Mucosa of descending colon (tissue), 3 donors: Measurements from ENCODE around the gene PMFBP1. TPM values are rescaled to one million over a fixed set of nuclear protein-coding genes. Genes with fewer than 3 reads are reported as not detected.

Experiments
- ATAC-seq: fragments of 200-7000 bp; cut with Tn5 transposase; one replicate; pipeline ENCODE4 v1.9.1; 2020; ENCODE audit warnings: mild to moderate bottlenecking, moderate library complexity
- DNase-seq, 3 donors: peaks; one replicate each; pipeline ENCODE4 v3.0.0-alpha.2; 2020
- H3K36me3 ChIP-seq: fragments of 200-600 bp; one replicate; pipeline ENCODE4 v1.8.0; 2021; ENCODE audit warnings: low read depth, mild to moderate bottlenecking
- H3K4me1 ChIP-seq: fragments of 200-600 bp; one replicate; pipeline ENCODE4 v1.8.0; 2021; ENCODE audit warnings: low read depth, mild to moderate bottlenecking
- H3K4me3 ChIP-seq: fragments of 200-600 bp; one replicate; pipeline ENCODE4 v1.8.0; 2021; ENCODE audit warnings: mild to moderate bottlenecking
- H3K9me3 ChIP-seq: fragments of 200-600 bp; one replicate; pipeline ENCODE4 v1.8.0; 2021; ENCODE audit warnings: mild to moderate bottlenecking
- CTCF ChIP-seq: fragments of 200-600 bp; IDR thresholded peaks from one replicate; pipeline ENCODE4 v1.8.0; 2022; ENCODE audit warnings: antibody characterized with exemption, mild to moderate bottlenecking
- intact Hi-C, 2 donors: fragments of 100-400 bp; cut with DNase I in 1 of 2; cut with micrococcal nuclease in 1 of 2; formaldehyde crosslinking; loops; one replicate each; pipeline versions ENCODE4 v1.11.0 to v1.11.1; 2022; cut with DNase I, micrococcal nuclease
- long read RNA-seq, 2 donors: library from polyadenylated mRNA; unstranded; transcript quantifications; one replicate each; pipeline ENCODE4 v2.0.0, GENCODE V29; 2019 to 2021
- total RNA-seq, 3 donors: library from RNA; stranded (reverse); fragmentation: NEBNext Ultra II Directional in 2 of 3; extraction: Animal tissue kit (Norgen Biotek cat#: 25700) in 2 of 3; gene quantifications; one replicate each; pipeline versions ENCODE4 v1.2.1 to v1.2.4, GENCODE V29; 2021 to 2023
- donor health status: DM: no; HTN: no; CAD: no; lungs with moderate emphysema.
- donor health status: DM: no; HTN: no; CAD: no.
- donor health status: DM: no; HTN: yes; CAD: no.

The PMFBP1 gene
- 1 to 10 TPM; 3.6 to 9.7 (median 7.2) TPM for total RNA-seq
- long read RNA-seq, donor 1, partial matches to known transcripts = 1 of 1 reads
- long read RNA-seq, donor 1, other reads (novel, unspliced or antisense) = 0 of 1 reads
- long read RNA-seq, donor 2, partial matches to known transcripts = 0 of 1 reads
- long read RNA-seq, donor 2, other reads (novel, unspliced or antisense) = 1 of 1 reads

- no peak for TF ChIP-seq CTCF
- H3K4me1 ChIP-seq = no peaks in the 10 kb centered on the region
- H3K4me3 ChIP-seq = no peak within 1 kb of the TSS
- peak in 1 of 3 donors; percentile 44 for DNase-seq
- intact Hi-C loops = no loop called here
- peak; percentile 89 for ATAC-seq
- no peaks in the 10 kb centered on the region for H3K36me3 ChIP-seq
- H3K9me3 ChIP-seq = no peaks in the 10 kb centered on the region
Measured at GRCh38 chr16:72172105-72173034, at the start of gene PMFBP1. Gene PMFBP1, minus strand, starts transcription at chr16:72172155. Its CDS starts 947 bp downstream, at chr16:72171208.

- no peak for ATAC-seq
- intact Hi-C loops = no loop called here
- peaks cover 3% of the 10 kb centered on the region for H3K4me1 ChIP-seq
- no peaks in the 10 kb centered on the region for H3K36me3 ChIP-seq
- no peak for DNase-seq
- no peak overlapping the region for H3K4me3 ChIP-seq
- no peaks in the 10 kb centered on the region for H3K9me3 ChIP-seq
- TF ChIP-seq CTCF = no peak
Measured at GRCh38 chr16:72221630-72222024, 49.7 kb upstream of the PMFBP1 start.

- Histone ChIP-seq H3K4me3 (no peak overlapping the region), H3K36me3 (no peaks in the 10 kb centered on the region), H3K9me3 (no peaks in the 10 kb centered on the region), H3K4me1 (peaks cover 3% of the 10 kb centered on the region)
- ATAC-seq = no peak
- intact Hi-C loops = no loop called here
- DNase-seq = no peak
- TF ChIP-seq CTCF = no peak
Measured at GRCh38 chr16:72220875-72221629, 49.1 kb upstream of the PMFBP1 start.

- no peak overlapping the region for H3K4me3 ChIP-seq
- no peaks in the 10 kb centered on the region for H3K9me3 ChIP-seq
- ATAC-seq (no peak), DNase-seq (no peak)
- TF ChIP-seq CTCF = no peak
- no peaks in the 10 kb centered on the region for H3K36me3 ChIP-seq
- H3K4me1 ChIP-seq = peaks cover 3% of the 10 kb centered on the region
- intact Hi-C loops = no loop called here
Measured at GRCh38 chr16:72219282-72219681, 47.3 kb upstream of the PMFBP1 start.

- ATAC-seq (no peak), DNase-seq (no peak)
- no peak for TF ChIP-seq CTCF
- Histone ChIP-seq H3K4me1 (no peaks in the 10 kb centered on the region), H3K9me3 (no peaks in the 10 kb centered on the region), H3K4me3 (no peak overlapping the region), H3K36me3 (no peaks in the 10 kb centered on the region)
- intact Hi-C loops = no loop called here
Measured at GRCh38 chr16:72216767-72217166, 44.8 kb upstream of the PMFBP1 start.
